Liver (tissue), 10 donors: ENCODE data around the gene CHI3L2. TPM values are rescaled to one million over a fixed set of nuclear protein-coding genes. Genes with fewer than 3 reads are reported as not detected.

Experiments used
- DNase-seq: peaks from one replicate; pipeline ENCODE4 v3.0.0-alpha.2; 2017; ENCODE audit warnings: low spot score
- H3K27ac ChIP-seq, 2 donors: one replicate each; pipeline ENCODE4 v1.7.0; 2013; ENCODE audit warnings: inconsistent platforms in 2 of 2, low read length in 2 of 2, control low read depth in 1 of 2, low read depth in 1 of 2, mild to moderate bottlenecking in 1 of 2
- H3K27me3 ChIP-seq, 4 donors: one replicate each; pipeline versions ENCODE4 v1.6.1 to v1.7.0; 2013; ENCODE audit warnings: low read length in 3 of 4, inconsistent platforms in 1 of 4, mild to moderate bottlenecking in 1 of 4, moderate library complexity in 1 of 4; ENCODE audit not compliant: control insufficient read depth in 4 of 4, insufficient read depth in 4 of 4
- H3K36me3 ChIP-seq, 4 donors: one replicate each; pipeline versions ENCODE4 v1.6.1 to v1.7.0; 2013; ENCODE audit warnings: low read length in 3 of 4, mild to moderate bottlenecking in 3 of 4, low read depth in 1 of 4, moderate library complexity in 1 of 4; ENCODE audit not compliant: control insufficient read depth in 4 of 4, insufficient read depth in 3 of 4
- H3K4me1 ChIP-seq, 4 donors: one replicate each; pipeline versions ENCODE4 v1.6.1 to v1.7.0; 2013; ENCODE audit warnings: low read length in 3 of 4, mild to moderate bottlenecking in 3 of 4, moderate library complexity in 1 of 4; ENCODE audit not compliant: control insufficient read depth in 4 of 4, insufficient read depth in 4 of 4
- H3K4me3 ChIP-seq, 3 donors: one replicate each; pipeline versions ENCODE4 v1.6.1 to v1.7.0; 2013; ENCODE audit warnings: low read length in 3 of 3, control low read depth in 1 of 3, low read depth in 1 of 3, mild to moderate bottlenecking in 1 of 3
- H3K9ac ChIP-seq, 2 donors: one replicate each; pipeline ENCODE4 v1.7.0; 2013; ENCODE audit warnings: low read length in 2 of 2, mild to moderate bottlenecking in 2 of 2, moderate library complexity in 2 of 2, control low read depth in 1 of 2, low read depth in 1 of 2
- H3K9me3 ChIP-seq, 4 donors: one replicate each; pipeline versions ENCODE4 v1.6.1 to v1.7.0; 2013; ENCODE audit warnings: low read length in 3 of 4; ENCODE audit not compliant: control insufficient read depth in 4 of 4
- ATF3 ChIP-seq: IDR thresholded peaks from 2 replicates; pipeline ENCODE4 v1.6.1; 2016; ENCODE audit warnings: antibody characterized with exemption
- EGR1 ChIP-seq, 2 donors: IDR thresholded peaks; 2 replicates each; pipeline ENCODE4 v1.6.1; 2016 to 2018; ENCODE audit warnings: antibody characterized with exemption in 2 of 2, low read depth in 2 of 2
- HNF4G ChIP-seq: IDR thresholded peaks from 2 replicates; pipeline ENCODE4 v1.6.1; 2016; ENCODE audit warnings: antibody characterized with exemption
- RAD21 ChIP-seq, 2 donors: IDR thresholded peaks; 2 replicates each; pipeline ENCODE4 v1.6.1; 2016; ENCODE audit warnings: antibody characterized with exemption in 2 of 2, mild to moderate bottlenecking in 2 of 2
- RXRA ChIP-seq, 2 donors: IDR thresholded peaks; 2 replicates each; pipeline ENCODE4 v1.6.1; 2017 to 2018; ENCODE audit warnings: antibody characterized with exemption in 2 of 2, mild to moderate bottlenecking in 1 of 2
- SP1 ChIP-seq: IDR thresholded peaks from 2 replicates; pipeline ENCODE4 v1.6.1; 2018; ENCODE audit warnings: antibody characterized with exemption, mild to moderate bottlenecking
- YY1 ChIP-seq: IDR thresholded peaks from 2 replicates; pipeline ENCODE4 v1.6.1; 2016; ENCODE audit warnings: antibody characterized with exemption, mild to moderate bottlenecking
- WGBS: extraction: QIAGEN DNeasy Blood & Tissue Kit; methylation state at CpG from one replicate; pipeline ENCODE4 v1.1.7; 2013; 5-methylcytosine and 5-hydroxymethylcytosine counted together
- polyA plus RNA-seq, 2 donors: library from polyadenylated mRNA; stranded (reverse) in 1 of 2; unstranded in 1 of 2; fragments of 200-250 nt in 1 of 2; fragments of >200 nt in 1 of 2; fragmentation: Nextera tagmentation in 1 of 2; extraction: Ambion mirVana in 1 of 2; gene quantifications; one replicate each; pipeline versions ENCODE4 v1.2.1 to v1.2.3, GENCODE V29; 2013 to 2015
- small RNA-seq: library from RNA; depleted of rRNA; stranded (forward); fragments of <200 nt; gene quantifications from one replicate; pipeline ENCODE3, GENCODE V24; 2014
- total RNA-seq, 2 donors: library from RNA; depleted of rRNA; stranded (reverse); fragments of >200 nt; gene quantifications; one replicate each; pipeline ENCODE4 v1.2.3, GENCODE V29; 2014
- donor health status: healthy.
- donor health status: healthy.
- donor health status: healthy.
- donor health status: healthy.
- donor health status: healthy.

CHI3L2 gene
- total and polyA plus RNA-seq, 4 donors, result 0.07 to 0.32 (median 0.24) TPM

- no peaks in the 10 kb centered on the region for H3K9me3 ChIP-seq
- H3K9ac ChIP-seq, result no peak overlapping the region
- H3K36me3 ChIP-seq, result no peaks in the 10 kb centered on the region
- TF ChIP-seq HNF4G (no peak), RXRA (IDR thresholded peaks at IDR 0.05) (no peak), SP1 (no peak), RAD21 (IDR thresholded peaks at IDR 0.05) (no peak)
- 72% methylated on average over 5 of the region's 5 CpGs for WGBS
- H3K4me1 ChIP-seq, result peaks cover 0 to 5% (median 0%) of the 10 kb centered on the region in 4 donors
- DNase-seq, result no peak
- no peaks in the 10 kb centered on the region for H3K27me3 ChIP-seq
- H3K4me3 ChIP-seq, result no peak overlapping the region
- no peak overlapping the region for H3K27ac ChIP-seq
Observed at GRCh38 chr1:111289371-111289770, 61.9 kb downstream of the CHI3L2 start.

- WGBS, result 53% methylated on average over 3 of the region's 3 CpGs
- TF ChIP-seq RAD21 (IDR thresholded peaks at IDR 0.05), result no peak
- no peak for TF ChIP-seq EGR1 (IDR thresholded peaks at IDR 0.05; ENCODE audit: low read depth in 2 of 2)
- TF ChIP-seq ATF3, result no peak
- no peak for TF ChIP-seq YY1
- peaks cover 0 to 5% (median 0%) of the 10 kb centered on the region in 4 donors for H3K4me1 ChIP-seq
- H3K9ac ChIP-seq, result no peak overlapping the region
- no peak overlapping the region for H3K4me3 ChIP-seq
- no peaks in the 10 kb centered on the region for H3K9me3 ChIP-seq
- H3K36me3 ChIP-seq, result no peaks in the 10 kb centered on the region
- no peaks in the 10 kb centered on the region for H3K27me3 ChIP-seq
- no peak overlapping the region for H3K27ac ChIP-seq
- DNase-seq, result no peak
Observed at GRCh38 chr1:111290104-111290503, 62.6 kb downstream of the CHI3L2 start.

GRCh38 chr1:111290630-111291029 is 63.1 kb downstream of the CHI3L2 start, which contains the start of gene CHIA:
CHIA (plus strand) TSS chr1:111290851; CDS start chr1:111310468, 19,617 bp downstream.
- no peak for DNase-seq
- Histone ChIP-seq H3K4me3 (no peak within 1 kb of the TSS), H3K9me3 (no peaks in the 10 kb centered on the region), H3K4me1 (peaks cover 0 to 5% (median 0%) of the 10 kb centered on the region in 4 donors), H3K27me3 (peaks cover 0 to 1% (median 0%) of the 10 kb centered on the region in 4 donors), H3K9ac (no peak within 1 kb of the TSS), H3K36me3 (no peaks in the 10 kb centered on the region), H3K27ac (no peak within 1 kb of the TSS)
- TF ChIP-seq RXRA (IDR thresholded peaks at IDR 0.05) (no peak), YY1 (peak; percentile 36)
- 26% methylated on average over 7 of the region's 7 CpGs for WGBS

Small RNAs within 50 kb of the gene (small RNA-seq; reads per million reads assigned to genes)
- not detected for gene AL355816.1

Other genes starting within 250 kb of the CHI3L2 start
- gene DRAM2, start 87.6 kb upstream of the CHI3L2 start, total RNA-seq, result 10 to 100 TPM; 20.4 to 33.9 TPM
- 10 to 100 TPM; 15.7 to 19.1 TPM for gene DRAM2, start 87.6 kb upstream of the CHI3L2 start, polyA plus RNA-seq
- gene CEPT1, start 87.5 kb upstream of the CHI3L2 start, total RNA-seq, result 10 to 100 TPM; 36.8 to 37.3 TPM
- gene CEPT1, start 87.5 kb upstream of the CHI3L2 start, polyA plus RNA-seq, result 10 to 100 TPM; 10.0 to 18.5 TPM
- gene DENND2D, start 27.1 kb upstream of the CHI3L2 start, total RNA-seq, result 10 to 100 TPM; 14.9 to 20.7 TPM
- 10 to 100 TPM in 1 of 2 donors, 1 to 10 TPM in 1; 8.8 to 10.7 TPM for gene DENND2D, start 27.1 kb upstream of the CHI3L2 start, polyA plus RNA-seq
- not detected for gene CHIA, start 63.1 kb downstream of the CHI3L2 start, total RNA-seq
- gene CHIA, start 63.1 kb downstream of the CHI3L2 start, polyA plus RNA-seq, result under 1 TPM in 1 of 2 donors, not detected in 1; 0.06 TPM
- gene OVGP1, start 200.0 kb downstream of the CHI3L2 start, total RNA-seq, result 10 to 100 TPM in 1 of 2 donors, 1 to 10 TPM in 1; 2.8 to 10.6 TPM
- 10 to 100 TPM in 1 of 2 donors, under 1 TPM in 1; 0.96 to 10.9 TPM for gene OVGP1, start 200.0 kb downstream of the CHI3L2 start, polyA plus RNA-seq
- gene WDR77, start 221.5 kb downstream of the CHI3L2 start, total RNA-seq, result 10 to 100 TPM; 12.7 to 21.9 TPM
- 10 to 100 TPM; 17.9 to 25.3 TPM for gene WDR77, start 221.5 kb downstream of the CHI3L2 start, polyA plus RNA-seq
- 100 to 1,000 TPM; 143 to 212 TPM for gene ATP5PB, start 221.8 kb downstream of the CHI3L2 start, total RNA-seq
- gene ATP5PB, start 221.8 kb downstream of the CHI3L2 start, polyA plus RNA-seq, result 100 to 1,000 TPM; 234 to 257 TPM
- 1 to 10 TPM; 4.0 to 6.4 TPM for gene C1orf162, start 246.3 kb downstream of the CHI3L2 start, total RNA-seq
- 10 to 100 TPM; 14.4 to 16.3 TPM for gene C1orf162, start 246.3 kb downstream of the CHI3L2 start, polyA plus RNA-seq